K562 (cell line): ENCODE measurements around the gene NT5C3B.

Experiments
- ARID2 ChIP-seq: fragments of 450-650 bp; IDR thresholded peaks from 2 replicates; pipeline ENCODE4 v1.6.1; 2017; ENCODE audit warnings: antibody characterized with exemption, mild to moderate bottlenecking
- CREB1 ChIP-seq, 2 experiments: sonication (generic) in 1 of 2; formaldehyde crosslinking in 1 of 2; IDR thresholded peaks; 2 replicates each; pipeline versions ENCODE4 v1.6.1 to v1.8.0; 2012 to 2022; ENCODE audit warnings: inconsistent platforms in 1 of 2, mild to moderate bottlenecking in 1 of 2, missing genetic modification reagents in 1 of 2, moderate library complexity in 1 of 2
- DPF2 ChIP-seq: fragments of 450-650 bp; IDR thresholded peaks from 2 replicates; pipeline ENCODE4 v1.6.1; 2016
- EGR1 ChIP-seq: fragments of 450-650 bp; conservative IDR thresholded peaks from 2 replicates; pipeline ENCODE4 v1.6.1; 2017; ENCODE audit warnings: mild to moderate bottlenecking
- ESRRA ChIP-seq: fragments of 450-650 bp; IDR thresholded peaks from 2 replicates; pipeline ENCODE4 v1.6.1; 2014; ENCODE audit warnings: low read depth, mild to moderate bottlenecking, moderate library complexity, borderline replicate concordance
- POLR2AphosphoS5 ChIP-seq: IDR thresholded peaks from 2 replicates; pipeline ENCODE4 v1.6.1; 2011; ENCODE audit warnings: mild to moderate bottlenecking, low read depth, low read length, moderate library complexity; ENCODE audit not compliant: control insufficient read depth, insufficient read depth
- SRF ChIP-seq, 2 experiments: fragments of 250-450, 450-650 bp in 1 of 2; sonication (Bioruptor Pico) in 1 of 2; sonication (generic) in 1 of 2; formaldehyde crosslinking; IDR thresholded peaks; 2 replicates each; pipeline versions ENCODE4 v1.5.0 to v1.5.1; 2020 to 2022; ENCODE audit warnings: mild to moderate bottlenecking in 1 of 2, missing genetic modification reagents in 1 of 2
- ZNF224 ChIP-seq: sonication (generic); formaldehyde crosslinking; IDR thresholded peaks from 2 replicates; pipeline ENCODE4 v1.8.0; 2022; ENCODE audit warnings: mild to moderate bottlenecking, missing genetic modification reagents
- TF ChIP-seq, protein P1 (sequence below), 2 experiments: fragments of 450-650 bp; formaldehyde crosslinking in 1 of 2; IDR thresholded peaks; 2 replicates each; pipeline versions ENCODE4 v1.4.0 to v1.6.1; 2014 to 2020; ENCODE audit warnings: mild to moderate bottlenecking in 2 of 2, borderline replicate concordance in 1 of 2, low read depth in 1 of 2
- TF ChIP-seq, protein P2 (sequence below): sonication (generic); formaldehyde crosslinking; IDR thresholded peaks from 2 replicates; pipeline ENCODE4 v1.8.1; 2023; ENCODE audit warnings: mild to moderate bottlenecking, missing genetic modification reagents, moderate library complexity
- TF ChIP-seq, protein P3 (sequence below), 3 experiments: IDR thresholded peaks in 2 of 3; conservative IDR thresholded peaks in 1 of 3; 2 replicates each; pipeline ENCODE4 v1.5.1; 2011 to 2012; ENCODE audit warnings: low read length in 3 of 3, mild to moderate bottlenecking in 3 of 3, control low read depth in 2 of 3, improper control_type of control experiment in 1 of 3, inconsistent platforms in 1 of 3, low read depth in 1 of 3, mixed read lengths in 1 of 3, moderate library complexity in 1 of 3; ENCODE audit not compliant: insufficient read depth in 2 of 3

DNA sequence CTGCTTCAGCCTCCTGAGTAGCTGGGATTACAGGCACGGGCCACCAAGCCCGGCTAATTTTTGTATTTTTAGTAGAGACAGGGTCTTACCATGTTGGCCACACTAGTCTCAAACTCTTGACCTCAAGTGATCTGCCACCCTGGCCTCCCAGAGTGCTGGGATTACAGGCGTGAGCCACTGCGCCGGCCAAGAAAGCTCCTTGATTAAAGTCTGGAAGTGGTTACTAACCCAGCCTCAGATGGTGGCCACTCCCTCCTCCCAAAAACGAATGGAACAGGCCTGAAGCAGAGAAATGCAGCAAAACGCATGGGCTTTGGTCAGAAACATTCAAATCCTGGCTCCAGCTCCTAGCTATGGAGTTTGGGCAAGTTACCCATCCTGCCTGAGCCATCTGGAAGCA is 11.9 kb downstream of the NT5C3B start:
- no peak for TF ChIP-seq ESRRA
- TF ChIP-seq, protein P1, sequence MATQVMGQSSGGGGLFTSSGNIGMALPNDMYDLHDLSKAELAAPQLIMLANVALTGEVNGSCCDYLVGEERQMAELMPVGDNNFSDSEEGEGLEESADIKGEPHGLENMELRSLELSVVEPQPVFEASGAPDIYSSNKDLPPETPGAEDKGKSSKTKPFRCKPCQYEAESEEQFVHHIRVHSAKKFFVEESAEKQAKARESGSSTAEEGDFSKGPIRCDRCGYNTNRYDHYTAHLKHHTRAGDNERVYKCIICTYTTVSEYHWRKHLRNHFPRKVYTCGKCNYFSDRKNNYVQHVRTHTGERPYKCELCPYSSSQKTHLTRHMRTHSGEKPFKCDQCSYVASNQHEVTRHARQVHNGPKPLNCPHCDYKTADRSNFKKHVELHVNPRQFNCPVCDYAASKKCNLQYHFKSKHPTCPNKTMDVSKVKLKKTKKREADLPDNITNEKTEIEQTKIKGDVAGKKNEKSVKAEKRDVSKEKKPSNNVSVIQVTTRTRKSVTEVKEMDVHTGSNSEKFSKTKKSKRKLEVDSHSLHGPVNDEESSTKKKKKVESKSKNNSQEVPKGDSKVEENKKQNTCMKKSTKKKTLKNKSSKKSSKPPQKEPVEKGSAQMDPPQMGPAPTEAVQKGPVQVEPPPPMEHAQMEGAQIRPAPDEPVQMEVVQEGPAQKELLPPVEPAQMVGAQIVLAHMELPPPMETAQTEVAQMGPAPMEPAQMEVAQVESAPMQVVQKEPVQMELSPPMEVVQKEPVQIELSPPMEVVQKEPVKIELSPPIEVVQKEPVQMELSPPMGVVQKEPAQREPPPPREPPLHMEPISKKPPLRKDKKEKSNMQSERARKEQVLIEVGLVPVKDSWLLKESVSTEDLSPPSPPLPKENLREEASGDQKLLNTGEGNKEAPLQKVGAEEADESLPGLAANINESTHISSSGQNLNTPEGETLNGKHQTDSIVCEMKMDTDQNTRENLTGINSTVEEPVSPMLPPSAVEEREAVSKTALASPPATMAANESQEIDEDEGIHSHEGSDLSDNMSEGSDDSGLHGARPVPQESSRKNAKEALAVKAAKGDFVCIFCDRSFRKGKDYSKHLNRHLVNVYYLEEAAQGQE (IDR thresholded peaks at IDR 0.05; ENCODE audit: borderline replicate concordance) = no peak
- TF ChIP-seq, protein P1 (CRISPR knock-in tag; IDR thresholded peaks at IDR 0.05; ENCODE audit: low read depth) = no peak
- no peak for TF ChIP-seq CREB1 (IDR thresholded peaks at IDR 0.05)
- no peak for TF ChIP-seq CREB1 (CRISPR knock-in tag; IDR thresholded peaks at IDR 0.05)
- no peak for TF ChIP-seq SRF (CRISPR knock-in tag; IDR thresholded peaks at IDR 0.05)
- no peak for TF ChIP-seq EGR1
- no peak for TF ChIP-seq DPF2
- no peak for TF ChIP-seq ARID2
- TF ChIP-seq, protein P2, sequence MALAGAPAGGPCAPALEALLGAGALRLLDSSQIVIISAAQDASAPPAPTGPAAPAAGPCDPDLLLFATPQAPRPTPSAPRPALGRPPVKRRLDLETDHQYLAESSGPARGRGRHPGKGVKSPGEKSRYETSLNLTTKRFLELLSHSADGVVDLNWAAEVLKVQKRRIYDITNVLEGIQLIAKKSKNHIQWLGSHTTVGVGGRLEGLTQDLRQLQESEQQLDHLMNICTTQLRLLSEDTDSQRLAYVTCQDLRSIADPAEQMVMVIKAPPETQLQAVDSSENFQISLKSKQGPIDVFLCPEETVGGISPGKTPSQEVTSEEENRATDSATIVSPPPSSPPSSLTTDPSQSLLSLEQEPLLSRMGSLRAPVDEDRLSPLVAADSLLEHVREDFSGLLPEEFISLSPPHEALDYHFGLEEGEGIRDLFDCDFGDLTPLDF (CRISPR knock-in tag) = no peak
- TF ChIP-seq POLR2AphosphoS5 = no peak
- TF ChIP-seq ZNF224 (CRISPR knock-in tag) = no peak
- TF ChIP-seq, protein P3, sequence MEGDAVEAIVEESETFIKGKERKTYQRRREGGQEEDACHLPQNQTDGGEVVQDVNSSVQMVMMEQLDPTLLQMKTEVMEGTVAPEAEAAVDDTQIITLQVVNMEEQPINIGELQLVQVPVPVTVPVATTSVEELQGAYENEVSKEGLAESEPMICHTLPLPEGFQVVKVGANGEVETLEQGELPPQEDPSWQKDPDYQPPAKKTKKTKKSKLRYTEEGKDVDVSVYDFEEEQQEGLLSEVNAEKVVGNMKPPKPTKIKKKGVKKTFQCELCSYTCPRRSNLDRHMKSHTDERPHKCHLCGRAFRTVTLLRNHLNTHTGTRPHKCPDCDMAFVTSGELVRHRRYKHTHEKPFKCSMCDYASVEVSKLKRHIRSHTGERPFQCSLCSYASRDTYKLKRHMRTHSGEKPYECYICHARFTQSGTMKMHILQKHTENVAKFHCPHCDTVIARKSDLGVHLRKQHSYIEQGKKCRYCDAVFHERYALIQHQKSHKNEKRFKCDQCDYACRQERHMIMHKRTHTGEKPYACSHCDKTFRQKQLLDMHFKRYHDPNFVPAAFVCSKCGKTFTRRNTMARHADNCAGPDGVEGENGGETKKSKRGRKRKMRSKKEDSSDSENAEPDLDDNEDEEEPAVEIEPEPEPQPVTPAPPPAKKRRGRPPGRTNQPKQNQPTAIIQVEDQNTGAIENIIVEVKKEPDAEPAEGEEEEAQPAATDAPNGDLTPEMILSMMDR (IDR thresholded peaks at IDR 0.05 in 2 of 3, conservative IDR thresholded peaks at IDR 0.05 in 1 of 3; ENCODE audit: insufficient read depth in 2 of 3, low read depth in 1 of 3, low read length in 3 of 3) = no peak
